Measurements from ENCODE around the gene RAB25. TPM values are rescaled to one million over a fixed set of nuclear protein-coding genes. Genes with fewer than 3 reads are reported as not detected.

Gene RAB25
- total RNA-seq, 1 experiment from 2014 or later, result 141 TPM

DNA sequence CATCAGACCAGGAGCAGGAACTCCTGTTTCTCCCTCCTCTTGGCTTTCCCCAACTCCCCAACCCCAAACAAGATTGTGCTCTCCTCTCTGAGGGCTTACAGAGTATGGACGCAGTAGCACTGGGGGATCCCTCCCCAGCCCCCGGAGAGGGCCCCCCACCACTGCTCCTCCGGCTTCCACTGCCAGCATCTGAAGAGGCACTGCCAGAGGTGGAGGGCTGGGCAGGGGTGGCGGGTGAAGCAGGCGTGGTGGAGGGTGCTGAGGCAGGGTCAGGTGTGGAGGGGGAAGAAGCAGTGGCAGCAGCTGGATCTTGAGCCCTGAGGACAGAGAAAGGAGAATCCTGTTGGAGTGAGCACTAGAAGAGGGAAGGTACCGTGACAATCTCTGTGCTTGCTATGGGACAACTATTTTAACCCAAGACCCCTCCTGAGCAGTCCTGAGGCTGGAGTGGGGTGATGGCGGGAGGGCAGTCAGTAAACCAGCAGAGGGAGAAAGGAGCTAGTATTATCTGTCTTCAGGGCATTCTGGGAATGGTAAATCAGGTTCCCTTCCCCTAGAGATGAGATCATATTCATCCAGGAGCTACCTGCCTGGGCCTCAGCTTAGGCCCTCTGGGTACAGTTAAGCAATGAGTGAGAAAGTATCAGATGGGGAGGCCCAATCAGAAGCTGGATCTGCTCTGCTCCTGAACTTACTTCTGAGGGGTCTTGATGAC is 9.8 kb upstream of the RAB25 start:
- H3K27me3 ChIP-seq (replicated peaks; ENCODE audit: control insufficient read depth, insufficient read depth, low read length), result no peaks in the 10 kb centered on the region
- no peaks in the 10 kb centered on the region for H3K27me3 Mint-ChIP-seq (ENCODE audit: insufficient read depth, unreplicated experiment)
- H3K36me3 ChIP-seq (ENCODE audit: control insufficient read depth, insufficient read depth, low read length), result no peaks in the 10 kb centered on the region; the same call in 1 of the 2 replicates
- intact Hi-C loops (cut with micrococcal nuclease; ENCODE audit: unreplicated experiment), result no loop called here
- H3K36me3 Mint-ChIP-seq (ENCODE audit: insufficient read depth, unreplicated experiment), result peaks cover 48% of the 10 kb centered on the region
- no TSS peak for BruUV-seq (replicated peaks)
- H3K4me1 Mint-ChIP-seq (ENCODE audit: low read depth, unreplicated experiment), result no peaks in the 10 kb centered on the region
- H3K27ac Mint-ChIP-seq (ENCODE audit: unreplicated experiment), result no peak overlapping the region
- TF ChIP-seq, protein P1, sequence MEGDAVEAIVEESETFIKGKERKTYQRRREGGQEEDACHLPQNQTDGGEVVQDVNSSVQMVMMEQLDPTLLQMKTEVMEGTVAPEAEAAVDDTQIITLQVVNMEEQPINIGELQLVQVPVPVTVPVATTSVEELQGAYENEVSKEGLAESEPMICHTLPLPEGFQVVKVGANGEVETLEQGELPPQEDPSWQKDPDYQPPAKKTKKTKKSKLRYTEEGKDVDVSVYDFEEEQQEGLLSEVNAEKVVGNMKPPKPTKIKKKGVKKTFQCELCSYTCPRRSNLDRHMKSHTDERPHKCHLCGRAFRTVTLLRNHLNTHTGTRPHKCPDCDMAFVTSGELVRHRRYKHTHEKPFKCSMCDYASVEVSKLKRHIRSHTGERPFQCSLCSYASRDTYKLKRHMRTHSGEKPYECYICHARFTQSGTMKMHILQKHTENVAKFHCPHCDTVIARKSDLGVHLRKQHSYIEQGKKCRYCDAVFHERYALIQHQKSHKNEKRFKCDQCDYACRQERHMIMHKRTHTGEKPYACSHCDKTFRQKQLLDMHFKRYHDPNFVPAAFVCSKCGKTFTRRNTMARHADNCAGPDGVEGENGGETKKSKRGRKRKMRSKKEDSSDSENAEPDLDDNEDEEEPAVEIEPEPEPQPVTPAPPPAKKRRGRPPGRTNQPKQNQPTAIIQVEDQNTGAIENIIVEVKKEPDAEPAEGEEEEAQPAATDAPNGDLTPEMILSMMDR (IDR thresholded peaks at IDR 0.05; ENCODE audit: insufficient read depth in 1 of 2, low read depth in 1 of 2, low read length in 1 of 2, severe bottlenecking in 1 of 2, unreplicated experiment in 1 of 2), result no peak
- H3K4me1 ChIP-seq, result peaks cover 14% of the 10 kb centered on the region
- no peaks in the 10 kb centered on the region for H3K9me3 ChIP-seq
- no peak overlapping the region for H3K4me3 Mint-ChIP-seq (ENCODE audit: unreplicated experiment)
- ChIA-PET CTCF (interaction anchor here (1.1 to 1.2 kb wide), 2 partner anchors 15 to 32 kb away, joined by 3 read pairs; no protein-coding TSS in a partner anchor), POLR2A (no interaction called here)
- no peaks in the 10 kb centered on the region for H3K9me3 Mint-ChIP-seq (ENCODE audit: unreplicated experiment)
- no peak for DNase-seq
- H3K4me3 ChIP-seq (ENCODE audit: low read depth, low read length), result no peak overlapping the region

DNA sequence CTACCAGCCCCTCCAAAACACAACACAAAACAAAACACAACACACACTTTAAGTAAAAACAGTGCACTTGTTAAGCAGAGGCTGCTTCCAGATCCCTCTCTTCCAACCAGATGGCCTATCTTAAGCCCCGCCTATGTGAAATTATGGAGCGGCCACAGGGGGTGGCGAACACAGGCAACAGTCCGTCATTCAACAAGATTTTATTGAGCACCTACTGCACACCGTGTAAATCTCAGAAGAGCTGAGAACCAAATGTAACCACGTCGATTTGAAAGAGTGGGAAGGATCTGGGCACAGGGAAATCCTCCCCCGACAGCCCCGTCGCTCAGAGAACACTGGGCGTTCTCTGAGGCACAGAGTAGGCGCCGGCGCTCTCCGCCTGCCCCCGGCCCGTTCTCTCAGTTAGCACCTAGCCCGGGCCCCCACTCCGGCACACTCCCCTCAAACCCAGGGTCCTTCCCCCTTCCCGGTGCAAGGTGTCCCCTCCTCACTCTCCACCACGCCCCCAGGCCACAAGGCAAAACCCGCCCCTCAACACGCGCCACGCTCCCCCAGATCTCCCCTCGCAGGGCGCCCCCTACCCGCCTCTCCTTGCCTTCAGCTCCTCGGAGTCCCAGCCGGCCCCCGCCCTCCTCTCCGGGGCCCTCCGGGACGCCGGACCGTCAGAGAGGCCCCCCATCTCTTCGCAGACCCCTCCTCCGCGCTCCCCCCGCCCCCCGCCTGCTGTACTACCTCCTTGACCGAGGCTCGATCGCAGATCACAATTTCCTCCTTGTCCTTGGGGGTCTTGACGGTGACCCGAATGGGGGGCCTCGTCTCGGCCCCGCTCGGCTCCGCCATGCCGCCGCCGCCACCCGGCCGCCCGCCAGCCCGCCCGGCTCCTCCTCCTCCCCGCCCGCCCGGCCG is 7.8 kb upstream of the RAB25 start:
- Mint-ChIP-seq H3K36me3 (ENCODE audit: insufficient read depth, unreplicated experiment) (peaks cover 52% of the 10 kb centered on the region), H3K4me3 (ENCODE audit: unreplicated experiment) (peak overlapping the region; percentile 98), H3K9me3 (ENCODE audit: unreplicated experiment) (no peaks in the 10 kb centered on the region), H3K27ac (ENCODE audit: unreplicated experiment) (peak overlapping the region; percentile 87), H3K27me3 (ENCODE audit: insufficient read depth, unreplicated experiment) (no peaks in the 10 kb centered on the region), H3K4me1 (ENCODE audit: low read depth, unreplicated experiment) (no peaks in the 10 kb centered on the region)
- H3K36me3 ChIP-seq (ENCODE audit: control insufficient read depth, insufficient read depth, low read length), result no peaks in the 10 kb centered on the region; the same call in 1 of the 2 replicates
- intact Hi-C loops (cut with micrococcal nuclease; ENCODE audit: unreplicated experiment), result loop anchor here (1.0 kb wide), 1 partner anchor 115 kb away; no protein-coding TSS in a partner anchor
- TF ChIP-seq, protein P1 (IDR thresholded peaks at IDR 0.05; ENCODE audit: insufficient read depth in 1 of 2, low read depth in 1 of 2, low read length in 1 of 2, severe bottlenecking in 1 of 2, unreplicated experiment in 1 of 2), result peak; percentile 22 to 68
- H3K4me3 ChIP-seq (ENCODE audit: low read depth, low read length), result peak overlapping the region; percentile 96
- ChIA-PET POLR2A (interaction anchor here (0.5 to 1.0 kb wide), 2 partner anchors 13 to 45 kb away, joined by 3 to 5 read pairs; no protein-coding TSS in a partner anchor), CTCF (interaction anchor here (0.6 to 1.4 kb wide), 7 partner anchors 10 to 430 kb away, joined by 3 to 4 read pairs (median 3); no protein-coding TSS in a partner anchor)
- no peaks in the 10 kb centered on the region for H3K9me3 ChIP-seq
- H3K4me1 ChIP-seq, result peaks cover 14% of the 10 kb centered on the region
- no peaks in the 10 kb centered on the region for H3K27me3 ChIP-seq (replicated peaks; ENCODE audit: control insufficient read depth, insufficient read depth, low read length)
- BruUV-seq (replicated peaks), result TSS peak; percentile 22
- peak; percentile 81 to 85 for DNase-seq

Measured in Caco-2 (cell line).